Lower lobe of right lung (tissue), 2 donors: ENCODE data around the gene ACOT11. TPM values are rescaled to one million over a fixed set of nuclear protein-coding genes. Genes with fewer than 3 reads are reported as not detected.

ENCODE experiments used
- ATAC-seq, 2 donors: fragments of 200-7000 bp; cut with Tn5 transposase; one replicate each; pipeline ENCODE4 v1.9.1; 2020 to 2022; ENCODE audit warnings: mild to moderate bottlenecking in 2 of 2, moderate library complexity in 2 of 2
- DNase-seq: peaks from one replicate; pipeline ENCODE4 v3.0.0-alpha.2; 2020
- H3K27ac ChIP-seq: fragments of 200-600 bp; one replicate; pipeline ENCODE4 v1.8.0; 2022
- H3K27me3 ChIP-seq: fragments of 200-600 bp; one replicate; pipeline ENCODE4 v1.8.0; 2022; ENCODE audit warnings: low read depth
- H3K36me3 ChIP-seq: fragments of 200-600 bp; one replicate; pipeline ENCODE4 v1.8.0; 2022; ENCODE audit warnings: mild to moderate bottlenecking
- H3K4me1 ChIP-seq: fragments of 200-600 bp; one replicate; pipeline ENCODE4 v1.8.0; 2022
- H3K4me3 ChIP-seq: fragments of 200-600 bp; one replicate; pipeline ENCODE4 v1.8.0; 2022; ENCODE audit warnings: mild to moderate bottlenecking
- H3K9me3 ChIP-seq: fragments of 200-600 bp; one replicate; pipeline ENCODE4 v1.8.0; 2022
- intact Hi-C: fragments of 100-400 bp; cut with DNase I; formaldehyde crosslinking; loops from one replicate; pipeline ENCODE4 v1.11.0; 2022
- total RNA-seq: library from RNA; stranded (reverse); fragmentation: NEBNext Ultra II Directional; extraction: Animal tissue kit (Norgen Biotek cat#: 25700); gene quantifications from one replicate; pipeline ENCODE4 v1.2.1, GENCODE V29; 2021
- TF ChIP-seq, protein P1 (sequence below): fragments of 200-600 bp; IDR thresholded peaks from one replicate; pipeline ENCODE4 v1.8.0; 2022; ENCODE audit warnings: antibody characterized with exemption, mild to moderate bottlenecking
- donor health status: DM: no; HTN: yes; CAD: no; lungs with severe emphysema.

ACOT11 gene
- total RNA-seq, 1 donor from 2014 or later: 5.0 TPM

DNA sequence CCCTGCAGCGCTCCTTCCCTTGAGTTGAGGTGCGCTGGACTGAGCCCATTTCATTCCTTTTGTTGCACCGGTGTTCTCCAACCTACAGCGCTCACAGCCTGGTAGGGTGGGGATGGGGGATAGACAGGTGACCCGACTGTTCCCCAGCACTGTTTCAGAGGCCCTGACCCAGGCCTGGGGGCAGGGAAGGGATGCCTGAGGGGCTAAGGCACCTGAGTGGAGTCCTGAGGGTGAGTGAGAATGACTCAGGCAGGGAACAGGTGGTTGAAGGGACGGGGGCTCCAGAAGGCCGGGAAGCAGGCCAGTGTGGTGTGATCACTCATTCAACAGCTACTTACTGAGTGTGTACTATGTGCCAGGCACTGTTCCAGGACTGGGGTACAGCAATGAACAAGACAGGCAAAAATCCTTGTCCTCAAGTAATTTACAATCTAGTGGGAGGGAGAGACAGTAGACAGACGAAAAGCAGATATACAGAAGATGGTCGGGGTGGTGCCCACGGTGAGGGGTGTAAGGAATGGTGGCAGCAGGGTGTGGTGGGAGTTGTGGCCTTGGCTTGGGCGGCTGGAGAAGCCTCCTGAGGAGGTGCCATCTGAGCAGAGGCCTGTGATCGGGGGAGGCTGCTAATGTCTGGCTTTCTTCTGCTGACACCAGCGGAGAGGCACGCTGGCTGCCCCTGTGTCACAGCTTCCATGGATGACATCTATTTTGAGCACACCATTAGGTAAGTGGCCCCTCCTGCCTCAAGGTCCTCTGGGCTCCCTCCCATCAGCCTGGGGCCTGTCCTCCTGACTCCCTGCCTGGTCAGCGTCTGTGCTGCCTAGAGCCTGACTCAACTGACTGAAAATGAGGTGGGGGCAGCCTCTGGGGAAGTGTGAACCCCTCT lies 37.4 kb downstream of the ACOT11 start:
- TF ChIP-seq, protein P1, sequence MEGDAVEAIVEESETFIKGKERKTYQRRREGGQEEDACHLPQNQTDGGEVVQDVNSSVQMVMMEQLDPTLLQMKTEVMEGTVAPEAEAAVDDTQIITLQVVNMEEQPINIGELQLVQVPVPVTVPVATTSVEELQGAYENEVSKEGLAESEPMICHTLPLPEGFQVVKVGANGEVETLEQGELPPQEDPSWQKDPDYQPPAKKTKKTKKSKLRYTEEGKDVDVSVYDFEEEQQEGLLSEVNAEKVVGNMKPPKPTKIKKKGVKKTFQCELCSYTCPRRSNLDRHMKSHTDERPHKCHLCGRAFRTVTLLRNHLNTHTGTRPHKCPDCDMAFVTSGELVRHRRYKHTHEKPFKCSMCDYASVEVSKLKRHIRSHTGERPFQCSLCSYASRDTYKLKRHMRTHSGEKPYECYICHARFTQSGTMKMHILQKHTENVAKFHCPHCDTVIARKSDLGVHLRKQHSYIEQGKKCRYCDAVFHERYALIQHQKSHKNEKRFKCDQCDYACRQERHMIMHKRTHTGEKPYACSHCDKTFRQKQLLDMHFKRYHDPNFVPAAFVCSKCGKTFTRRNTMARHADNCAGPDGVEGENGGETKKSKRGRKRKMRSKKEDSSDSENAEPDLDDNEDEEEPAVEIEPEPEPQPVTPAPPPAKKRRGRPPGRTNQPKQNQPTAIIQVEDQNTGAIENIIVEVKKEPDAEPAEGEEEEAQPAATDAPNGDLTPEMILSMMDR: no peak
- Histone ChIP-seq H3K4me3 (no peak overlapping the region), H3K27me3 (no peaks in the 10 kb centered on the region), H3K4me1 (peaks cover 5% of the 10 kb centered on the region), H3K9me3 (no peaks in the 10 kb centered on the region), H3K36me3 (no peaks in the 10 kb centered on the region), H3K27ac (no peak overlapping the region)
- intact Hi-C loops: no loop called here
- ATAC-seq: no peak
- no peak for DNase-seq

DNA sequence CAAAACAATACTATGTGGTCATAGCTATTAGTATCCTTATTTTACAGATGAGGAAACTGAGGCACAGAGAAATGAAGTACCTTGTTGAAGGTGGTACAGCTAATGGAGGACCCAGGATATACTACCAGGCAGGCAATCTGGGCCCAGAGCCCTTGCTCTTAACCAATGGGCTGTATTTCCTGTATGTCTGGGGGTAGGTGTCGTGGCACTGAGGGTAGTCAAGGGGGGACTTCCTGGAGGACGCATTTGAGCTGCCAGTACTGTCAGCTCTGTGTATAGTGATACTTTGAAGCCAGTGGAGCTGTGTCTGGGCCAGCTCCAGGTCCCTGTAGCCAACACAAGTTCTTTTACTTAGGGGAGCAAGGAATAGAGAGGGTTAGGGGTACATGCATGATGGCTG lies 40.3 kb downstream of the ACOT11 start:
- Histone ChIP-seq H3K4me3 (no peak overlapping the region), H3K36me3 (no peaks in the 10 kb centered on the region), H3K27ac (no peak overlapping the region), H3K4me1 (no peaks in the 10 kb centered on the region), H3K27me3 (no peaks in the 10 kb centered on the region), H3K9me3 (no peaks in the 10 kb centered on the region)
- TF ChIP-seq, protein P1: no peak
- DNase-seq: no peak
- no peak for ATAC-seq
- intact Hi-C loops: no loop called here

DNA sequence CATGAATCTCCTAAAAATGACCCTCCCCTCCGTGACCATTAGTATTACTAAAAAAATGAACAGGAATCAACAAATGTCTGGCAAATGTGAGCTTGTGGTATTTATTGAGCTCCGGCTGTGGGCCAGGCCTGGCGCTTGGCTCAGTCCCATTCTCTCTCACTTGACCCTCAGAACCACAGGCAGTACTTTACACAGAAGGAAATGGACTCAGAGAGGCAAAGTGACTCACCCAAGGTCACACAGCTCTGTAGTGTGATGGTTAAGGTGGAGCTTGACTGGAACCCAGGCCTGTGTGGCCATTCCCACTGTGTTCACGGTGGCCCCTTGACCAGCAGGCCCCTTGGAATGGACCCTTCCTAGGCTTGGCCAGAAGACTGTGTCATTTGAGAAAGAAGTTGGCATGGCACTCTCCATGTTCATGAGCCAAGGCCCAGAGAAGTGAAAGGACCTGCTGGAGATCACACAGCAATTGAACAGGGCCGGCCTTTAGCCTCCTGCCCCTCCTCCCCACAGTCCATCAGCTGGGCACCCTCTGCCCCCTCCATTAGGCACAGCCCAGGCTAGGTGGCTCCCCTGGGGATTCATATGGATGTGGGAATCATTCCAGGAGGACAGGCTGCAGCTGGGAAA lies 43.2 kb downstream of the ACOT11 start:
- Histone ChIP-seq H3K4me1 (no peaks in the 10 kb centered on the region), H3K9me3 (no peaks in the 10 kb centered on the region), H3K27me3 (no peaks in the 10 kb centered on the region), H3K36me3 (peaks cover 3% of the 10 kb centered on the region), H3K4me3 (no peak overlapping the region), H3K27ac (no peak overlapping the region)
- intact Hi-C loops: no loop called here
- no peak for ATAC-seq
- TF ChIP-seq, protein P1: no peak
- DNase-seq: no peak

DNA sequence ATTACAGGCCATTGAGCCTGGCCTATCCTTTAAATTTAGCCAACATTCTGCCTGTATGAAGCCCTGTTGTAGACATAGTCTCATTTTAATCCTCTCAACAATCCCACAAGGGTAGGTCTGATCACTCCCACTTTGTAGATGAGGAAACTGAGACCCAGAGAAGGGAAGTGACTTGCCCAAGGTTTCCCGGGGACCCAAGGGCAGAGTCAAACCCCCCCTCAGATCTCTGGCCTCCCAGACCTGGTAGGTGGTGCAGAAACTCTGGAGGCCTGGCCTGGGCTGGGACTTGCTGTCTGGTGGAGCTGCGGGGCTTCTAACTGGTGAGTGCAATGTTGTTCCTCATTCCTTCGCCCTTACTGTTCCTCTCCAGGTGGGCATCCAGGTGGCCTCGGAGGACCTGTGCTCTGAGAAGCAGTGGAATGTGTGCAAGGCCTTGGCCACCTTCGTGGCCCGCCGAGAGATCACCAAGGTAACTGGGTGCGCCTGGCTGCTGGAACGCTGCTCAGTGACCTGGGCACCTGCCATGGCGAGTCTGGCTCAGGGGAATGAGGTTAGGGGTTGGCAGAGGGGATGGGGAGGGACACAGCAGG lies 45.6 kb downstream of the ACOT11 start:
- Histone ChIP-seq H3K36me3 (peaks cover 3% of the 10 kb centered on the region), H3K27ac (no peak overlapping the region), H3K27me3 (no peaks in the 10 kb centered on the region), H3K9me3 (no peaks in the 10 kb centered on the region), H3K4me1 (no peaks in the 10 kb centered on the region), H3K4me3 (no peak overlapping the region)
- DNase-seq (no peak), ATAC-seq (no peak)
- intact Hi-C loops: no loop called here
- TF ChIP-seq, protein P1: no peak

DNA sequence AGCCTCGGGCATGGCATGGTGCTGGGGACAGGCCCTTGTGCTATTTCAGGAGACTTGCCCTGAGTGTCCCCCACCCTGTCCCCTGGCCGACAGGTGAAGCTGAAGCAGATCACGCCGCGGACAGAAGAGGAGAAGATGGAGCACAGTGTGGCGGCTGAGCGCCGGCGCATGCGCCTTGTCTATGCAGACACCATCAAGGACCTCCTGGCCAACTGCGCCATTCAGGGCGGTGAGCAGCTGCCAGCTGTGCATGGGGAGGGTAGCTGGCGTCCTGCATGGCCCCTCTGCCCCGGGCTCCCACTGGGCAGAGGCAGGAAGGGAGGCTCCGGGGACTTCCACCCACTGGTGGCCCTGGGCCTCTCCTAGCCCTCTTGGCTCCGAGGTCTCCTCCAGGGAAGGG lies 46.4 kb downstream of the ACOT11 start:
- Histone ChIP-seq H3K27me3 (no peaks in the 10 kb centered on the region), H3K36me3 (peaks cover 3% of the 10 kb centered on the region), H3K4me3 (no peak overlapping the region), H3K27ac (no peak overlapping the region), H3K4me1 (no peaks in the 10 kb centered on the region), H3K9me3 (no peaks in the 10 kb centered on the region)
- intact Hi-C loops: no loop called here
- DNase-seq (no peak), ATAC-seq (no peak)
- TF ChIP-seq, protein P1: no peak
